ENCODE measurements around the gene PLAU. TPM values are rescaled to one million over a fixed set of nuclear protein-coding genes. Genes with fewer than 3 reads are reported as not detected.
A peak's percentile ranks its signal among the peaks of the same experiment; 100 is the strongest.

PLAU gene
- total and polyA plus RNA-seq, 10 of the 15 experiments (the other 5 are each of a cell fraction or from before 2014, with no cell fraction given), result 2.5 to 20.9 (median 11.5) TPM

DNA sequence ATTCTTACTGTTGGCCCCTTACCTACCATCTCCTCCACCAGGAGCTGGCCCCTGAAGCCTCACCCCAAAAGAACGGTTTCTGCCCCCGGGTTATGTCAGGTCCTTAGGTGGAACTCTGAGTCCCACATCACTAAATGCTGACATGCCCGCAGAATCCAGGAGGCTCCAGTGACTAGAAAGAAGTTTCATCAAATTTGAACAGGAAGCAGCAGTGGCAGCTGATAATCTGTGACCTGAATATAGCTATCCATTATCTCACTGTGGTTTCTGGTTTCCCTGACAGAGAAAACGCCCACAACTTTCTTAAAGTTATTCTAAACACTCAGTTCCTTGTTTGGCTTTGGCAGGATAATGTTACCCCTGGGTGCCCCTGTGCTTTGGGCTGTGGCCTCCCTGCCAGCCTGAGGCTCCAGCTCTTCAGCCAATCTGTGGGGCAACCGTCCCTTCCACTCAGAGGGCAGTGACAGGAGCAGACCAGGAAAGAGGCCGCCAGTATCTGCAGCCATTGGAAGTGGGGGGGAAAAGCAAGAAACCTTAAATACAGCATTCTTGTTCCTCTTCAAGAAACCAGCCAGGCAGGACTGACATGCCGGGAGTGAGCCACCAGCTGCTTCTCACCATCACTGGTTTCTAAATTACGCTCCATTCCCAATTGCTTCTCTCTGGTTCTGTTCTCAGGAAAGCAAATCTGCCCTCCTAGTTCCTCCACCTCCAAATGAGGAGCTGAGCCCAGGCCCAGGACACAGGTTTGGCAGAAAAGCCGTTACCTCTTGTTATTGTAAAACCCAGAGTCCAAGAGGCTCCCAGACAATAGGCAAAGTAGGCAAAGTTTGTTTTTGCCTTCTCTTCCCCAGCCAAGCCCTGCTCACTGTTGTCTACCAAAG, 45.8 kb downstream of the PLAU start (continued):
- no peak for TF ChIP-seq ZSCAN29 (IDR thresholded peaks at IDR 0.05)
- peak; percentile 56 to 79 for TF ChIP-seq EP300 (IDR thresholded peaks at IDR 0.05; ENCODE audit: borderline replicate concordance in 1 of 2, control insufficient read depth in 1 of 2, low read depth in 2 of 2, low read length in 2 of 2)
- TF ChIP-seq SMC3 (IDR thresholded peaks at IDR 0.05; ENCODE audit: borderline replicate concordance, low read length), result no peak; the same call in 1 of the 2 replicates
- TF ChIP-seq PML (IDR thresholded peaks at IDR 0.05; ENCODE audit: low read length), result peak; percentile 54; the same call in 1 of the 2 replicates
- TF ChIP-seq RUNX3 (IDR thresholded peaks at IDR 0.05; ENCODE audit: low read length), result peak; percentile 98
- TF ChIP-seq PBX3 (IDR thresholded peaks at IDR 0.05; ENCODE audit: insufficient replicate concordance, low read depth, low read length), result peak; percentile 79
- TF ChIP-seq SREBF2 (IDR thresholded peaks at IDR 0.05; ENCODE audit: low read length), result no peak
- TF ChIP-seq, protein P1, sequence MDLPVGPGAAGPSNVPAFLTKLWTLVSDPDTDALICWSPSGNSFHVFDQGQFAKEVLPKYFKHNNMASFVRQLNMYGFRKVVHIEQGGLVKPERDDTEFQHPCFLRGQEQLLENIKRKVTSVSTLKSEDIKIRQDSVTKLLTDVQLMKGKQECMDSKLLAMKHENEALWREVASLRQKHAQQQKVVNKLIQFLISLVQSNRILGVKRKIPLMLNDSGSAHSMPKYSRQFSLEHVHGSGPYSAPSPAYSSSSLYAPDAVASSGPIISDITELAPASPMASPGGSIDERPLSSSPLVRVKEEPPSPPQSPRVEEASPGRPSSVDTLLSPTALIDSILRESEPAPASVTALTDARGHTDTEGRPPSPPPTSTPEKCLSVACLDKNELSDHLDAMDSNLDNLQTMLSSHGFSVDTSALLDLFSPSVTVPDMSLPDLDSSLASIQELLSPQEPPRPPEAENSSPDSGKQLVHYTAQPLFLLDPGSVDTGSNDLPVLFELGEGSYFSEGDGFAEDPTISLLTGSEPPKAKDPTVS (IDR thresholded peaks at IDR 0.05; ENCODE audit: low read depth, low read length), result no peak
- peak; percentile 50; the same call in 1 of the 2 replicates for TF ChIP-seq YY1 (IDR thresholded peaks at IDR 0.05; ENCODE audit: low read depth, low read length)
- TF ChIP-seq ZNF622 (IDR thresholded peaks at IDR 0.05), result no peak
- TF ChIP-seq MYC (IDR thresholded peaks at IDR 0.05; ENCODE audit: insufficient read depth, insufficient read length, insufficient replicate concordance, low read length, severe bottlenecking), result no peak
- TF ChIP-seq ASH2L (IDR thresholded peaks at IDR 0.05; ENCODE audit: borderline replicate concordance, low read depth), result 0 out of 2 replicates have a peak, but pooled peaks have one; percentile 33
- peak; percentile 87 for TF ChIP-seq MEF2B (IDR thresholded peaks at IDR 0.05; ENCODE audit: partially characterized antibody, poor library complexity, severe bottlenecking)
- TF ChIP-seq, protein P2, sequence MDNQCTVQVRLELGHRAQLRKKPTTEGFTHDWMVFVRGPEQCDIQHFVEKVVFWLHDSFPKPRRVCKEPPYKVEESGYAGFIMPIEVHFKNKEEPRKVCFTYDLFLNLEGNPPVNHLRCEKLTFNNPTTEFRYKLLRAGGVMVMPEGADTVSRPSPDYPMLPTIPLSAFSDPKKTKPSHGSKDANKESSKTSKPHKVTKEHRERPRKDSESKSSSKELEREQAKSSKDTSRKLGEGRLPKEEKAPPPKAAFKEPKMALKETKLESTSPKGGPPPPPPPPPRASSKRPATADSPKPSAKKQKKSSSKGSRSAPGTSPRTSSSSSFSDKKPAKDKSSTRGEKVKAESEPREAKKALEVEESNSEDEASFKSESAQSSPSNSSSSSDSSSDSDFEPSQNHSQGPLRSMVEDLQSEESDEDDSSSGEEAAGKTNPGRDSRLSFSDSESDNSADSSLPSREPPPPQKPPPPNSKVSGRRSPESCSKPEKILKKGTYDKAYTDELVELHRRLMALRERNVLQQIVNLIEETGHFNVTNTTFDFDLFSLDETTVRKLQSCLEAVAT (IDR thresholded peaks at IDR 0.05), result peak; percentile 48; the same call in 1 of the 2 replicates
- TF ChIP-seq TCF3 (IDR thresholded peaks at IDR 0.05; ENCODE audit: borderline replicate concordance, insufficient read depth, low read depth, low read length), result peak; percentile 63; the same call in 1 of the 2 replicates
- TF ChIP-seq MTA2 (IDR thresholded peaks at IDR 0.05; ENCODE audit: low read depth), result peak; percentile 90
- TF ChIP-seq ZZZ3 (IDR thresholded peaks at IDR 0.05; ENCODE audit: control insufficient read depth, insufficient read length, low read depth), result no peak
- TF ChIP-seq RCOR1 (conservative IDR thresholded peaks at IDR 0.05; ENCODE audit: low read depth, low read length), result no peak
- peak; percentile 92 for TF ChIP-seq MTA3 (IDR thresholded peaks at IDR 0.05; ENCODE audit: borderline replicate concordance, low read length)
- TF ChIP-seq STAT3 (IDR thresholded peaks at IDR 0.05; ENCODE audit: low read depth, low read length), result no peak
- no peak for TF ChIP-seq PRDM15 (CRISPR knock-in tag; IDR thresholded peaks at IDR 0.05)

Measured in GM12878 (cell line).